ENCODE data around the gene FAT1.
A peak's percentile ranks its signal among the peaks of the same experiment; 100 is the strongest.

The FAT1 gene

GRCh38 chr4:186727977-186728519, 4.4 kb upstream of the FAT1 start:
- TF ChIP-seq CTCF (IDR thresholded peaks at IDR 0.05; ENCODE audit: low read length, missing control alignments), result peak; percentile 22
- H3K4me3 ChIP-seq (replicated peaks; ENCODE audit: low read depth, low read length), result no peak overlapping the region
- DNase-seq (ENCODE audit: low read depth), result peak; percentile 51

- no peak for TF ChIP-seq CTCF (IDR thresholded peaks at IDR 0.05; ENCODE audit: low read length, missing control alignments)
- H3K4me3 ChIP-seq (replicated peaks; ENCODE audit: low read depth, low read length), result peak overlapping the region; percentile 94
- no peak for DNase-seq (ENCODE audit: low read depth)
These were observed 3.7 kb upstream of the FAT1 start for GRCh38 chr4:186727169-186727976.

GRCh38 chr4:186726426-186727168, 2.9 kb upstream of the FAT1 start:
- no peak for TF ChIP-seq CTCF (IDR thresholded peaks at IDR 0.05; ENCODE audit: low read length, missing control alignments)
- peak; percentile 79 for DNase-seq (ENCODE audit: low read depth)
- H3K4me3 ChIP-seq (replicated peaks; ENCODE audit: low read depth, low read length), result peak overlapping the region; percentile 94

- peak overlapping the region; percentile 94 for H3K4me3 ChIP-seq (replicated peaks; ENCODE audit: low read depth, low read length)
- DNase-seq (ENCODE audit: low read depth), result peak; percentile 90
- peak; percentile 58 for TF ChIP-seq CTCF (IDR thresholded peaks at IDR 0.05; ENCODE audit: low read length, missing control alignments)
These were observed 2.1 kb upstream of the FAT1 start for GRCh38 chr4:186725469-186726425.

GRCh38 chr4:186724864-186725468, 1.3 kb upstream of the FAT1 start:
- DNase-seq (ENCODE audit: low read depth), result peak; percentile 46
- TF ChIP-seq CTCF (IDR thresholded peaks at IDR 0.05; ENCODE audit: low read length, missing control alignments), result no peak
- peak overlapping the region; percentile 94 for H3K4me3 ChIP-seq (replicated peaks; ENCODE audit: low read depth, low read length)

Data from fibroblast of pulmonary artery (primary cell).